NCI-H2107 treated with DMSO at 0.1 percent for 48 hours (cell line): ENCODE results near the gene KCTD17.
A peak's percentile ranks its signal among the peaks of the same experiment; 100 is the strongest.
"Not testable (repeated sequence)": the region's sequence is repeated elsewhere in the genome, so short reads cannot be mapped to it uniquely, and the experiment has no call there.

Experiments used
- DNase-seq: peaks from one replicate; lab custom pipeline; 2025; ENCODE audit not compliant: unreplicated experiment; lab: John Stamatoyannopoulos, UW

KCTD17 gene

GRCh38 chr22:37059876-37060449 is 8.4 kb downstream of the KCTD17 start:
- no peak for DNase-seq

GRCh38 chr22:37060801-37061610 is 9.5 kb downstream of the KCTD17 start:
- peak; percentile 40 for DNase-seq

GRCh38 chr22:37061611-37062375 is 10.3 kb downstream of the KCTD17 start:
- no peak for DNase-seq

- no peak for DNase-seq
Observed at GRCh38 chr22:37062376-37062675, 10.8 kb downstream of the KCTD17 start.

GRCh38 chr22:37062702-37063381 is 11.3 kb downstream of the KCTD17 start:
- DNase-seq, result no peak

- DNase-seq, result peak; percentile 35
Observed at GRCh38 chr22:37063431-37064420, 12.2 kb downstream of the KCTD17 start.

GRCh38 chr22:37064553-37064952 is 13.0 kb downstream of the KCTD17 start:
- no peak for DNase-seq

GRCh38 chr22:37065180-37065579 is 13.6 kb downstream of the KCTD17 start:
- no peak for DNase-seq

GRCh38 chr22:37065961-37066360 is 14.4 kb downstream of the KCTD17 start:
- DNase-seq, result no peak

- no peak for DNase-seq
Observed at GRCh38 chr22:37067428-37067827, 15.9 kb downstream of the KCTD17 start.

GRCh38 chr22:37068859-37069258 is 17.3 kb downstream of the KCTD17 start:
- DNase-seq, result no peak

GRCh38 chr22:37069319-37069718 is 17.8 kb downstream of the KCTD17 start:
- no peak for DNase-seq

GRCh38 chr22:37069719-37070118 is 18.2 kb downstream of the KCTD17 start:
- DNase-seq, result no peak

- no peak for DNase-seq
Observed at GRCh38 chr22:37070334-37070733, 18.8 kb downstream of the KCTD17 start.

GRCh38 chr22:37070744-37071143 is 19.2 kb downstream of the KCTD17 start:
- no peak for DNase-seq

- not testable (repeated sequence) for DNase-seq
Observed at GRCh38 chr22:37071850-37072592, 20.5 kb downstream of the KCTD17 start.

- no peak for DNase-seq
Observed at GRCh38 chr22:37072673-37073072, 21.1 kb downstream of the KCTD17 start.

GRCh38 chr22:37074537-37074936 is 23.0 kb downstream of the KCTD17 start:
- no peak for DNase-seq

- no peak for DNase-seq
Observed at GRCh38 chr22:37075046-37075445, 23.5 kb downstream of the KCTD17 start.
